Measurements from ENCODE around the gene ANKRD52.

GRCh38 chr12:56257491-56258067, 605 bp downstream of the ANKRD52 start:
- peak; percentile 7; the same call in 1 of the 2 replicates for TF ChIP-seq CTCF (IDR thresholded peaks at IDR 0.05; ENCODE audit: low read depth, low read length)
- no peak for TF ChIP-seq EZH2phosphoT487 (IDR thresholded peaks at IDR 0.05; ENCODE audit: low read depth)

All from OCI-LY3 (cell line).